ENCODE data around the gene FHOD3. TPM values are rescaled to one million over a fixed set of nuclear protein-coding genes. Genes with fewer than 3 reads are reported as not detected.

Gene FHOD3
- total RNA-seq, 1 donor from 2014 or later, result under 0.01 TPM

DNA sequence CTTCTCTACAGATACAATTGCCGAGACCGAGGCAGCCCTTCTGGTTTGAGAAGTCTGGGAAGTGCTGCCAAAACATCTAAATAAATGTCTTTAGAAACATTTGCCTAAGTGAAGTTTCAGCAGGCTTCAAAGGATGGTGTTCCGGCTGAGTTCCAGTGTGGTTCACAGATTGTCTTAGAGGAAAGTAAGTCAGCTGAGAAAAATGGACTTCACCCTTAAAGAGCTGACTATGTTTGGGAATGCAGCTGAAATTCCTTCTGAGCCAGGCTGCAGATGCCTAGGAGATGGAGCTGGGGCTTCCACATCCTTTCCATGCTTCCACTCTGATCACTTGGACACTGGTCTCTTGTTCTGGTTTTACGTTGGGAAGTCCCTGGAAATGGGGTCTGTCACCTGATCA, 83.6 kb downstream of the FHOD3 start:
- no peak for DNase-seq (ENCODE audit: low read depth in 2 of 2)

DNA sequence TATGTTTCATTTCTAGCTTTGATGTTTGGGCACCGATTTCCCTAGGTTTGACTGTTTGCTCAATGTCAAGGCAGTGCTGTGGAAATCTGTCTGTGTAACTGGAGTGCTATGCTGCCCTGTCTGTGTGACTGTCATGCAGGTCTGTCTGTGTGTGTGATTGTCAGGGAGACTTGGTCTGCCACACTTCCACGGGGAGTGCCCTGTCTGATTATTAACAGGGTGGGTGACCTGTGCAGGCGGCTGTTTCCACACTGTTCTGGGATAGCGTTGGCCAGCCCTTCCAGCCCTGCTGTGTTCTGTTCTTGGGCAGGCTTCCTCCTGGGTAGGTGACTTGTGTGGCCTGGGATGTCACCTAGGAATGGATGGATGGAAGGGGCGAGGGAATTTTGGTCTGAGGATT, 85.3 kb downstream of the FHOD3 start:
- DNase-seq (ENCODE audit: low read depth in 2 of 2), result no peak

DNA sequence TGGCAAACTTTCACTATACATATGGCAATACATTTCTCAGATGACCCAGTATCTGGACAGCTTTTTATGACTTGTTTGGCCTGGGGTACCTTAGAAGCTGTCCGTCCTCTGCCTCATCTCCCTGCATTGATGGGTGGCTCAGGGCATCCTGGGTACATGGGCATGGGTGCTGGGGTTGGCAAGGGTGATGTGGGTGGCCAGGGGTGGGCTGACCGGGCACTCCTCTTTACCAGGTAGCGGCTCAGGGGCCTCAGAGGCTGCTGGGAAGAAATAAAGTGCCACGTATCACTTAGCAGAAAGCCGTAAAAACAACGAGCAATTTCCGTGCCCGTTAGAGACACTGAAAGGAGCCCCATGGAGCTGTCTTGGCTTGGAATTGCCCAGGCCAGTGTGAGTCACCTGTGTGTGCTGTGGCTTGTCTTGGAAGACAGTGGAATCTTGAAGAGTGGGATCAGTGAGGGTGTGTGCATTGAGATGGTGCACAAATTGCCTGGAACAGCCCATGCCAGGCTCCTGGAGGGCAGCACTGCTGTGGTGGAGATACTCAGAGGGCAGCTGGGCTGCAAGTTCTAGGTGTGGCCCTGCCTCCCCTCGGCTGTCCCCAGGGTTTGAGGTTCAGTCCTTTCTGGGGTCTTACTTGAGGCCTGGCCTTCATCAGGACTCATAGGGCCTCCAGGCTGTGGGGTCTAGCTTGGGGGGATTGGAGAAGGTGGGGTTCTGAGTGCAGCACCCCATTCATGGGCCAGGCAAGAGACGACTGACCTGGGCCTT, 88.8 kb downstream of the FHOD3 start:
- DNase-seq (ENCODE audit: low read depth in 2 of 2), result no peak

DNA sequence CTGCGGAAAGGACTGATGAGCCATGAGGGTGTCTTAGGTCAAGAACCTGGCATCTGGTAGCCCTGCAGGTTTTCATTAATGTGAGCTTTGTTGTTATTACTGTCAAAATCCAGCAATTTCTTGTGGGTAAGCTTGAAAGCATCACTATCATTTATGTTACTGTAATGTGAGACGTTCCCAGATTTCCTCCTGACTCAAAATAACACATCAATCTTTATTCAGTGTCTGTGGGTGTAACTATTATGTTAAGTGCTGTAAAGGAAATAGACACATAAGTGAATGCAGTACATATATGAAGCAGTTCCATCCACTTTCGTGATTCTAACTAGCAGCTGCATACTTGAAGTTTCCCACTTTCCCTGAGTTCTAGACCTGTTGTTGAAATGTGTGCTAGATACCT, 89.8 kb downstream of the FHOD3 start:
- DNase-seq (ENCODE audit: low read depth in 2 of 2), result no peak

DNA sequence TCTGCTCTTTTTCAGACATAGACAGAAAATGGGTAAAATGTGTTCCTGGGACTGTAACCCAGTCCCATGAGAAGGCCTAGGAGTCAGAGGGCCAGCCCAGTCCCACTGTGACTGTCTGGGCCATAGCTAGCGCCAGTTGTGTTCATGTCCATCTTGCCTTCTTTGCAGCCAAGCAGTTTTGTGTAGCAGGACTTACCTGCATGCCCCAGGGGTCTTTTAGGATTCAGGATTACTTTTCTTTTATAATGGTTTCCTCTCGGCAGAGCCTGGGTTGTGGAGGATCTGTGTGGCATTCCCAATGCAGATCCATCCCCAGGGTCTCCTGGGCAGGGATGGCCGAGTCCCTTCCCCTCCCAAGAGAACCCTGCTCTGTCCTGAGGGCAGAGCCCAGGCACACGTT, 90.8 kb downstream of the FHOD3 start:
- no peak for DNase-seq (ENCODE audit: low read depth in 2 of 2)

DNA sequence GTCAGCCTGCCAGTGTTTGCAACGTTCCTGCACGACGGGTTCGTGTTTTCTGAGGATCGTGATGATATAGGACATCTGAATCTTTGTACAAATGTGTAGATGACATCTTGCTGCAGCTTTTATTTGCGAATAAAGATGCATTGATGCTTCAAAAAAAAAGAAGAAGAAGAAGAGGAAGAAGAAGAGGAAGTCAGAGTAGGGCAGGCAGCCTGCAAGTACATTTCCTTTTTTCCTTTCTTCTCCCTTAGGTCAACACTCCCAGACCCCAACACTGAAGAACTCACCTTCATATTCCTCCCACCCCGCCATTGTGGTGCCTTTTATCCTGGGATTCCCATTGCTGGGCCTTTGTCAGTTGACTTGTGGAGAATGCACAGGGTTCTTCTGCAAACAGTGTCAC, 91.5 kb downstream of the FHOD3 start:
- no peak for DNase-seq (ENCODE audit: low read depth in 2 of 2)

DNA sequence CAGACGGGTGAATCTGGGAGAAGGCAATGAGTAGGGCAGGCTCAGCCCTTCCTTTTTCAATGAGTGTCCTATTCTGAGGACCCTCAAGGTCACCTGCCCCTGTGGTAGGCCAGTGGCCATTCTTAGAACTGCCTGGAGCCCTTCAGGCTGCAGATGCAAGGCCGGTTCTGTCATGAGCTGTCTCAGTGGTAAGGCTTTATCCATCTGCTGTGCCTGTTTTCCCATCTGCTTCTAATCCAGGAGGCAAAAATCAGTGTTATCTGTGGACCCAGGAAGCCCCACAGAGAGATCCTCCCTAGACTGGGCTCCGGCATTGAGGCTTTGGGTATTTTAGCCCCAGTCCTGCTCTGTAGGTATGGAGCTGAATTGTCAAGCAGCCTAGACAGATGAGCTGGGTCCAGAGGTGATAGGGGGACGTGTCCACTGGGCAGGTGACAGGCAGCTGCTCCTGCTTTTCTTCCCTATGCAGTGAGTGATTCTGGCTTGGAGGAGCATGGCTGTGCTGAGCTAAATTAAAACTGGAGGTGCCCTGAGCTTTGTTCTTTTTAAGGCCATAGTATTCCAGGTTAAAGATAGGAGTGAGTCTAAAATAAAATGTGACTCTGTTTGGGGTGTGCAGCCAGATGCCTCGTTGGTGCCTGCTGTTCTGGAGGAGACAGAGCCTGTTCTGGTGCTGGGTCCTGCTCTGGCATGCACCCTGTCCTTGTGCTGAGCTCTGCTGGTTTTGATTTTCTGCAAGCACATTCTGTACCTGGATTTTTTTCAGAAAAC, 92.5 kb downstream of the FHOD3 start:
- no peak for DNase-seq (ENCODE audit: low read depth in 2 of 2)

DNA sequence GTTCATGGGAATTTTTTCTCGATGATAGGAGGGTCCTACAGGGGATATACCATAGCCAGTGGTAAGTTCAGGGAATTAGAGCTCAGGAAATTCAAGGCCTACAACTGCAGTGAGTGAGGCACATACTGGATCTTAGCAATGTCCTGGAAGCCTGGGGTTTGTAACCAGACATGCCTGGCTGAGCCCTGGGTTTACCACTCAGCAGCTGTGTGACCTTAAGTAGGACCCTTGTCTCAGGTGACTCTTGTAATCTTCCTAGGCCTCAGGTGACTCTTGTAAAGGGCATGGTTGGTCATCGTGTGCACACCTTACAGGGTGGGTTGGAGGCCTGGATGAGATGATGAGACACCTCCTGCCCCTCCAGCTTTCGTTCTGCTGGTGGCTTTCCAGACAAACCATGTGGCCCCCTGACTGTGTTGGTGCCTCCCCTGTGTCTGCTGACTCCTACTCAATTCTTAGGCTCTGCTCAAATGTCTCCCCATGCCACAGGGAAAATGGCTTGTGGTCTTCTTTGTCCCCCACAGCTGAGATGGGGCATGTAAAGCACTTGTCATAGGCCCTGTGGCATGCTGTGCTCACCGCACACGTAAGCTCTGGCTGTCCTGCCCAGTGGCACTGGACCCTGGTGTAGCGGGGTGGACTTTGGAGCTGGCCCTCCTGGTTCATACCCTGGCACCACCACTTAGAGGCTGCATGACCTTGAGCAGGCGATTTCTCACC, 94.1 kb downstream of the FHOD3 start:
- DNase-seq (ENCODE audit: low read depth in 2 of 2), result no peak

DNA sequence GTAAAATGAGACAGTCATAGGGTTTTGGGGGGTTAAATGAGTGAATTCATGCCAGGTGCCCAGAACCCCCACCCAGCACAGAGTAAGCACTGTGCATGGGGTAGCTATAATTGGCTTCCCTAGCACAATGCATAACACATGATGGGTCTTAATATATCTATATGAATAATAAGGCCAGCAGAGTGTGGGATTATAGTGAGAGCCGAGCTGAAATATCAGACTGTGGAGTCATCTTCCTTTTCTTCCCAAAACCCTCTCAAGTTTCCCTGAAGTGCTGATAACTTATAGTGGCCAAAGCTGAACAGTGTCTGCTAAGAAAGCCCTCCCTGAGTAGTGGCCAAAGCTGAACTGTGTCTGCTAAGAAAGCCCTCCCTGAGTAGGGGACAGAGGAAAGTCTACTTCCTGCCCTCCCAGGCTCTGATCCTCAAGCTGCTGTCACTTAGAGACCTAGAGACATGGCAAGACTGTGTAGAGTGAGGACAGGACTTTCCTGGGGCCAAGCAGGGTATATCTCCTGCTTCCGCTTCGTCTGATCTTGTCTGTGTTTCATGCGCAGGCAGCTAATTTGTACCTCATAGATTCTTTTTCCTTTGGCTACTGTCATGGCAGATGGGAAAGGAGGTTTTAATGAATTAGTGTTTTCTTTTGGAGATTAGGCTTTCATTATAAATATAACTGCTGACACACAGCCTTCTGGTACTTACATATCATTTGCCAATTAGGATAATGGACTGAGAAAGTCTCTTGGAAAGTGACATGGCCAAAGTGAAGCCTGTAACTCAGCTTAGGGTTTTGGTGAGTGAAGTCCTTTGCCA, 94.9 kb downstream of the FHOD3 start:
- DNase-seq (ENCODE audit: low read depth in 2 of 2), result no peak

DNA sequence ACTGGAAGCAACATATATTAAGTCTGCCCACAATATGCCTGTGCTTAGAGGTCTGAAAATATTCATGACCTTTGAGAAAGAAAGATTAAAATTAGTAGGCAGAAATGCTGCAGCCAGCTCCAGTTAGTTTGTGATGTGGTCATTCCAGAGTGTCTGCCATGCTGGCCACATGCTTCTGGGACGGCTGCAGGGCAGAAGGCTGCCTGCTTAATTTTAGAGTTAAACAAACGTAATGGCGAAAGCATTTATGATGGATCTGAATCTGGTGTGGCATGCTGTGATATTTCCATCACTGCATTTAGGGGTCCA, 95.4 kb downstream of the FHOD3 start:
- DNase-seq (ENCODE audit: low read depth in 2 of 2), result no peak

DNA sequence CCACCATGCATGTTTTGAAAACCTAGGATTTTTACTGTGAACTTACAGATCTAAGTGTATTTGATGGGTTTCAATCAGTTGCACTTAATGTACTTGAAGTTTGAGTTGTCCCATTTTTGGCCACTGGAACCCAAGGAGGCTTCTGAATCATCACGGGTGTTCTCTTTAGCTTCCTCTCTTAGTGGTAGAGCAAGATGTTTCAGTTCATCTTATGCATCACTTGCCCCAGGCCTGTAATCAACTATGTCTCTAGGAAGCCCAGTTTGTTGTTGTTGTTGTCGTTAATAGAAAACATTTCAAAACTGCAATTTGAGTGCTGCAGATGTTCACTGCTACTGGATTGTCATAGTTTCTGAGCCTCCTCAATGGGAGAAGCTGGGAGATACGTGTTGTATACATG, 97.0 kb downstream of the FHOD3 start:
- no peak for DNase-seq (ENCODE audit: low read depth in 2 of 2)

DNA sequence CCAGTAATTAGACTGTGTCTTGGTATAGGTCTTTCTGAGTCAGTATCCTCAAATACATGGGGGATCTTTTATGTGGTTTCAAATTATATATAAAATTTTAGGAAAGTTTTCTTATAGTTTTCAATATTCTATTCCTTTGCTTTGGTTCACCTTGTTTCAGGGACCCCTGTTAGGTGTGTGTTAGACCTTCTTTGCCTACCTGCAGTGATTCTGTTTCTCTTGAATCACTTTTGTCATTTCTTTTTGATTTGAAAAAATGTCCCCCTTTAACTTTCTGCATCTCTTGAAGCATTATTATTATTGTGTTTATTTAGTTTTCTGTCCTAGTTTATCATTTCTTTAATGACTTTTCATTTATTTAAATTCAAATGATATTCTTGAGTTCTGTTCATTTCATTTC, 98.7 kb downstream of the FHOD3 start:
- peak in 1 of 2 donors; percentile 5 for DNase-seq (ENCODE audit: low read depth in 2 of 2)

DNA sequence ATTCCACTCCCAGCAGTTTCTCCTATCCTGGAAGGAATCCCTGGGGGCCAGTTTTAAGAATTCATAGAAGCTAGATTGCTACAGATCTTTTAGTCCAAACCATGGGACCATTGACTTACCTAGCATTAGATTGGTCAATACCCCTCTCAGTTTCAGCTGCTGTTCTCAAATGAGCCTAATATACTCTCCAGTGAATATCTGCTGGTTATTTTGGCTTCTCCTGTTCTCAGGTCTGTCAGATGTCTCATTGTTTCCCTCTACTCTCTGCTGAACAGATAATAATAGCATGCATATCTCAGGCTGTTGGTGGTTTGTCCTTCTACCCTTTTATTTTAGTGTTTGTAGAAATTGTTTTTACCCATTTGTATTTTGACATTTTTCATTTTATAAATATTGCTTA, 99.5 kb downstream of the FHOD3 start:
- no peak for DNase-seq (ENCODE audit: low read depth in 2 of 2)

DNA sequence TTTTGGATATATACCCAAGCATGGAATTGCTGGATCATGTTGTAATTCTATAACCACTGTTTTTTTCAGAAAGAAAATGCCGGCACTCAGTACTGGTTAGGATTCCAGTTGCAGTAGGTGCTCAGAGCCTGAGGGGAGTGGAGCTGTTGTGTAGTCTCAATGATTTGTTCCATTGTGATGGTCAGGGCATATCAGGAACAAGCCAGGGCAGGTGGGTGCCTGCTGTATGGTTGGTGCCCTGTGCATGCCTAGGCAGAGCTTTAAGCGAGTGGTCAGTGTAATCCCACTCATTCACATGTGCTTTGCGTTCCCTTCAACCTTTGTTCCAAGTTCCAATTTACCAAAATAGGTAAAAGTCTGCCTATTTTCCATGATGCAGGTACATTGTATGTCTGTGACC, 100.9 kb downstream of the FHOD3 start:
- DNase-seq (ENCODE audit: low read depth in 2 of 2), result no peak

DNA sequence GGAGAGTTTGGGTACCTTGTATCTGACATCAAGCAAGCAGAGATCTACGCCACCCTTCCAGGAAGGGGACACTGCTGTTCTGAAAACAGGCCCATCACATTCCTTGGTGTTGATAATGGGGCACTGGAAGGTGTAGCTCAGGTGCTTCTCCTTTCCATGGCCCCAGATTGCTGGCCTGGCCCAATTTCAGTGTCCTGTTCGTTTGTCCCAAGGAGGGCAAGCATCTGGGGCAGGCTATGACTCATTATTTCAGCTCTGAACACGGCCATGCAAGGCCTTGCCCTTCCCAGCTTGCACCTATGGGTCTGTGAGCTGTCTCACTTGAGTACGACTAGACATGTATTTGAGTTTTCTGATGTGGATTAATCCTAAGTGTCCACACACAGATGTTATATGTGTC, 101.5 kb downstream of the FHOD3 start:
- DNase-seq (ENCODE audit: low read depth in 2 of 2), result no peak

DNA sequence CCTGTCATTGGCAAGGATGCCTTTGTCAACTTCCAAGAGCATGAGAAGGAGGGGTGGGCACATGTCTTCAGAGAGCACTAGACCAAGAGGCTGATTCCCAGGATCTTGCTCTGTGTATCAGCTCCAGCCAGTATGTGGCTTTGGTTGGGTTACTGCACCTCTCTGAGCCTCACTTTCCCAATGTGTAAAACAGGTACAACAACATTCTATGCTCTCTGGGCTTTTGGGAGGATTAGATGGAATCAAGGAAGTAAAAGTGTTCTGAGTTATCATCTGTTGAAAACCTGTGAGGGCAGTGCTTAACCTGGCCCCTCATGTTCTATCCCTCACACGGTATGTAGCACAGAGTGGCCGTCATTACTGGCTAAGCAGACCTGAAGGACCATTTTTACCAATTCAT, 103.9 kb downstream of the FHOD3 start:
- DNase-seq (ENCODE audit: low read depth in 2 of 2), result no peak

DNA sequence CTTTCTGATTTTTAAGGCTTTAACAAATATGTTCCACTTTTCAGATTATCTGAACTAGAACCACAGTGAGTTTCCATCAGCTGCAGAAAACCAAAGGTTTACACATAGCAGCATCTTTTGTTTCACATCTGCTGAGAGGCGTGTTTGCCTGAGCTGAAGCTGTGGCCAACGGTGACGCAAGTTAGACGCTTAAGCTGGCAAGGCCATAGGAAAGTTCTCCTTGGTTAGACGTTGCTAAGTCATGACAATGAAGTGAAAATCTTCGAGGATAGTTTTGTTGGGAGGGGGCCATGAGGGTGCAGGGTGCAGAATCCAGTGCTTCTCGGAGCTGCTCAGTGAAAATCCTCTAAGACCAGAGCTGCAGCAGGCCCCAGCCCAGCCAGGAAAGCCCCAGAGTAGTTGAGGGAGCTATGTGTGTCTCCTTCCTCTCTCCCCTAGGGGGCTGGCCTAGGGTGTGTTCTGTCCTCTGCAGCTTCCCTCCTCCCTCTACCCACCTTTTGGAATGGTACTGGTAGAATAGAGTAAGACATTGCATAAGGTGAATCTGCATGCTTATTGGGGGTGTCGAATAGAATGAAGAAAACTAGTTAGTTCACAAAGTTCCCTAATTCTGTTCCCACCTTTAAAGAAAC, 105.4 kb downstream of the FHOD3 start:
- DNase-seq (ENCODE audit: low read depth in 2 of 2), result no peak

DNA sequence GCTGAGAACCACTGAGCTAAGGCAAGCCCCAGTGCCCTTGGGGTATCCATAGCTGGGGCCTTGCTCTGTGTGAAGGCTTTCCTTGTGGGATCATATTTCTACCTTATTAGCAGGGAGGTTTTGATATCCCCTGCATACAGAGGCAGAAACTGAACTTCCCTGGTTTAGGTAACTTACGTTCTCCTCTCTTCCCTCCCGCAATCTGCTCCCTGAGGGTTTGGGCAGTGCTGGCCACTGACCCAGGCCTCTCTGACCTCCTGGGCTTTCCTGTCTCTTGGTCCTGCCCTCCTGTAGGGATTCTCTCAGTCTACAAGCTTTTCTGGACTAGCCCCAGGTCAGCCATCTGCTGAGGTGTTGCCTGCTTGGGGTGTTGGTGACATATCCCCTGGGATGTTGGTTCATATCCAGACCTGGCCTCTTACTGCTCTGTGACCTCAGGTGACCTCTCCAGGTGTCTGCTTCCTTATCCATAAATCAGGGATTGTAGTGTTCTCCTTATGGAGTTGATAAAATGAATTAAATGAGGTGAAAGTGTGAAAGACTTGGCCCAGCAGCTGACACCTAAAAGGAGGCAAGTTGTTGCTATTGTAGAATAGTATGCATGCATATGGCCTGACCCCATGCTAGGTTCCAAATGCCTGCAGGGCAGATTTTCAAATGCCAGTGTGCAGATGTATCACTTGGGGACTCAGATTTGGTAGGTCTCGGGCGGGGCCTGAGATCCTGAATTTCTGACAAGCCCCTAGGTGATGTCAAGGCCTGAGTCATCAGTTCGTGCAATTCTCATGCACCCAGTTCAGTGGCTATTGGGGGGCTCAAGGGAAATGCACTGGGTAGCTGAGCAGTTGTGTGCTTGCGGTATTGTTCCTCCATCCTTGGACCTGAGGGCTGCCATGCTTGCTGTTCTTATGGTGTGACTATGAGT, 106.6 kb downstream of the FHOD3 start:
- DNase-seq (ENCODE audit: low read depth in 2 of 2), result no peak

DNA sequence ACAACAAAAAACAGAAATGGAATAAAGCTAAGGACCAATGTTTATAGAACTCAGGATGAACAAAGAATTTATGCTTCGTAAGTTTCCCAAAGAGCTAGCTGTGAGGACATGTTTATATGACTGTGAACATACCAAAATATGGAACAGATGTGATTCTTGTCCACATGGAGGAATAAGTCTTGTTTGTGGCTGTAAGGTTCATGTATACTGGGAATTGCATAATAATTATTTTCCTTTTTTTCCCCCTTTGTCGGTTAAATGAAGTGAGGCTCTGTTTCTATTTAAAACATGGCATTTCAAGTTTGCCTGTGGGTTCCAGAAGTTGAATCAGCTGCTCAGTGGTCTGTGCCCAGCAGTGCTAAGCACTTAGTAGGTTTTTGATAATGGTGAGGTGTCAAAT, 108.1 kb downstream of the FHOD3 start:
- DNase-seq (ENCODE audit: low read depth in 2 of 2), result no peak

DNA sequence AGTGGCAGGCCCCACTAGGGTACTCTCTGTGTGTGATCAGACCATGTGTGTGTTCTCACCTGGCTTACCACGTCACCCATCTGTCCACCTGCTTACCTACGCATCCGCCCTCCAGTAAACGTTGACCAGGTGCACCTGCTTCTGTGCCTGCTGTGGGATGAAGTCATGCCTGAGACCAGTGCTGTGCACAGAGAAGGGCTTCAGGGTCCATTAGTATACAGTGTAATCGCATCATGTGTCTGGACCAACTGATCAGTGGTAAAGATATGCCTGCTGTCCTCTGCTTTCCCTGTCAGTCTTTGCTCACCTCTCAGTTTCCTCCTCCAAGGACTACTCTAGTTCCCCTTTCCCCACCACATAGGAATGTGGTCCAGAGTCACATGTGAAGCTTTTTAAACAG, 109.3 kb downstream of the FHOD3 start:
- DNase-seq (ENCODE audit: low read depth in 2 of 2), result no peak

Data from dermis microvascular lymphatic vessel endothelial cell (primary cell).